Activated naive CD8-positive, alpha-beta T cell treated with anti-CD3 and anti-CD28 coated beads, Interleukin-2, amount 50 U/mL, for 16 hours (primary cell): ENCODE results near the gene C4orf36.
"Not testable (repeated sequence)": the region's sequence is repeated elsewhere in the genome, so short reads cannot be mapped to it uniquely, and the experiment has no call there.

Experiments used
- DNase-seq: peaks from one replicate; pipeline ENCODE4 v3.0.0-alpha.2; 2020; ENCODE audit warnings: low read depth, low spot score

The C4orf36 gene

DNA sequence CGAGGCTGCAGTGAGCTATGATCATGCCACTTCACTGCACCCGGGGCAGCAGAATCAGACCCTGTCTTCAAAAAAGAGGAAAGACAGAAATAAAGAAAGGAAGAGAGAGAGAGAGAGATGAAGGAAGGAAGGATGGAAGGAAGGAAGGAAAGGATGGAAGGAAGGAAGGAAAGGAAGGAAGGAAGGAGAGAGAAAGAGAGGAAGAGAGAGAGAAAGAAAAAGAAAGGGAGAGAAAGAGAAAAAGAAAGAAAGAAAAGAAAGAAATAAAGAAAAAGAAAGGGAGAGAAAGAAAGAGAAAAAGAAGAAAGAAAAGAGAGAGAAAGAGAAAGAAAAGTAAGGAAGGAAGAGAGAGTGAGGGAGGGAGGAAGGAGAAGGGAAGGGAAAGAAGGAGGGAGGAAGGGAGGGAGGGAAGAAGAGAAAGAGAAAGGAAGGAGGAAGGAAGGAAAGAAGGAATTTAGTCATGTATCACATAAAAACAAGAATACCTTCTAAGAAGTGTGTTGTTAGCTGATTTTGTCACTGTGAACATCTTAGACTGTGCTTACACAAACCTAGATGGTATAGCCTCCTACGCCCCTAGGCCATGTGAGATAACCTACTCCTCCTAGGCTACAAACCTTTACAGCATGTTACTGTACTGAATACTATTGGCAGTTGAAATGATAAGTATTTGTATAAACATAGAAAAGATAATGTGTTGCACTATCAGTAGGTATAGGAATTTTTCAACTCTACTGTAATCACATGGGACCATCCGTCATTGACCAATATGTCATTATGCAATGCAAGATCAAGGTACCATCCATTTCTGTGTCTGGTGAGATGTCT is 25.2 kb upstream of the C4orf36 start:
- DNase-seq = no peak

DNA sequence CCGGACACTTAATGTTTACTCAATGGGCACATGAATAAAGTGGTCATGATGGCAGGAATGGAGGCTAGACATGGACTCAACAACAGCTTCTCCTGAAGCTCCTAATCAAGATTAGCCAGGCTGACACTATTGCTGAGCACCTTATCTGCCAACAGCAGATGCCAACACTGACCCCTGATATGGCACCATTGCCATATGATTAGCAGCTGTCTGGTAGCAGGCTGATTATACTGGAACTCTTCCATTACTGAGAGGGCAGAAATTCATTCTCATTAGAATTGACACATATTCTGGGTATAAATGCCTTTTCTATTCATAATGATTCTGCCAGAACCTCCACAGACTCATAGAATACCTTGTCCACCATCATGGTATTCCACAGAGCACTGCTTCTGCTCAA is 24.2 kb upstream of the C4orf36 start:
- no peak for DNase-seq

DNA sequence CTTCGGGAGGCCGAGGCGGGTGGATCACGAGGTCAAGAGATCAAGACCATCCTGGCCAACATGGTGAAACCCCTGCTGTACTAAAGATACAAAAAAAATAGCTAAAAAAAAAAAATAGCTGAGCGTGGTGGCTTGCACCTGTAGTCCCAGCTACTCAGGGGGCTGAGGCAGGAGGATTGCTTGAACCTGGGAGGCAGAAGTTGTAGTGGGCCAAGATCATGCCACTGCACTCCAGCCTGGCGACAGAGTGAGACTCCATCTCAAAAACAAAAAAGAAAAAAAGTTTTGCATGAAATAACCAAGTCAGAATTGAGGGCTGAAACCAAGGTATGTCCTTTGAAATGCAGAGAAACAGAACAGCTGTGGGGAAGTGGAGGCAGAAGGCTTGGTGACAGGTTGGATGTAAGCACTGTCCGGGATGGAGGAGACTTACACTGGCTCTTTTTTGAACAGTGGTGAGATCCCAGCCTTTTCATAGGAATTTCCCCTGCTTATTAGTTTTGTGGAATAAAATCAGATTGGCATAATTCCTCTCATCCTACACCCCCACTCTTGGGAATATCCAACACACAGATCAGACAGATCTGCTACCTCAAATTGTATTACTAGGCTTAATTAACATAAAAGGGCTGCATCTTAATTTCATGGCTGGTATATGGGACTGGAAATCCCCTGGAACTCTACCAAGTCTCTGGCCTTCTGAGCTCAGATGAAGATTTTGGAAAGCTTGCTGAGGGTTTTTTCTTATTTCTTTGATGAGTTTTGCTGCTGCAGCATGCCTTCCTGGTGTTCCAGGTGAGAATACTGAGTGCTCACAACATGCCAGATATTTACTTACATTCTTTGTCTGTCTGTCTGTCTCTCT is 18.8 kb upstream of the C4orf36 start:
- DNase-seq = no peak

DNA sequence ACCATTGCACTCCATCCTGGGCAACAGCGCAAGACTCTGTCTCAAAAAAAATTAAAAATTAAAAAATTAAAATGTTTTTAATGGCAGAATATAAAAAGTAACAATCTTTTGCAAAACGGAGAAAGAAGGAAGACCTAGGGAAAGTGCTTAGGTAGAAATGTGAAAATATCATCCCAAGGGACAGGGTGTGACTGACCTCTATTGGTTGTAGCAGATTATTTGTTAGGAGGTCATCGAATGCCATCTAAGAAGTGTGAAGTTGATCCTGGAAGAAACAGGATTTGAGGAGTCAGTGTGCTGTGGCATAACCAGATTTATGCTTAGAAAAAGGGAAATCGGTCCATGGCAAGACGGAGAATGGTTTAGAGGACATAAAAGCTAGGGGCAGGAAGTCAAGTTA is 18.1 kb upstream of the C4orf36 start:
- DNase-seq = no peak

DNA sequence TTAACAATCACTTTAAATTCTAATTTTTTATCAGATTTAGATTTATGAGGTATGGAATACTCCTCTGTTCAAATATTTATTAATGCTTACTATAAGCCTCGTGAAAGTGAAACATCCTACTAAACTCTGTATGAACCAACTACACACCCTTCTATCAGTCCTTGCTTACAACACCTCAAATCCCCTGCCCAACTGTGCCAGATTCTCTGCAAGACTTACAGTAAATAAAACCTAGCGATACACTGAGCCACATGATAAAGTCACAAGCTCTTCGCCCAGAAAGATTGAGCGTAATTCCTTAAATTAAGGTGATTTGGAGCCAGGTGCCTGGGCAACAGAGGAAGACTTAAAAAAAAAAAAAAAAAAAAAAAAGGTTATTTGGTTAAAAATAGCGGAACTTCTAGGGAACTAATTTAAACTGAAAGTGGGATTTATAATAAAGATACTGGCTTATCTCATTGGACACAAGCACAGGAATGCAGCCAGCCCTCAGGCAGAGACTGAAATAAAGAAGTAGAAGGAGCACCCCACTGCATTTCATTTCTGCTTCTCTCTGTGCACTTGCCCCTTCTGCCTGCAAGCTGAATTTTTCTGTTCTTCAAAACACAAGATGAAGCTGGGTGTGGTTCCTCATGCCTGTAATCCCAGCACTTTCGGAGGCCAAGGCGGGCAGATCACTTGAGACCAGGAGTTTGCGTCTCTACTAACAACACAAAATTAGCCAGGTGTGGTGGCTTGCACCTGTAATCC is 17.5 kb upstream of the C4orf36 start:
- DNase-seq = no peak

DNA sequence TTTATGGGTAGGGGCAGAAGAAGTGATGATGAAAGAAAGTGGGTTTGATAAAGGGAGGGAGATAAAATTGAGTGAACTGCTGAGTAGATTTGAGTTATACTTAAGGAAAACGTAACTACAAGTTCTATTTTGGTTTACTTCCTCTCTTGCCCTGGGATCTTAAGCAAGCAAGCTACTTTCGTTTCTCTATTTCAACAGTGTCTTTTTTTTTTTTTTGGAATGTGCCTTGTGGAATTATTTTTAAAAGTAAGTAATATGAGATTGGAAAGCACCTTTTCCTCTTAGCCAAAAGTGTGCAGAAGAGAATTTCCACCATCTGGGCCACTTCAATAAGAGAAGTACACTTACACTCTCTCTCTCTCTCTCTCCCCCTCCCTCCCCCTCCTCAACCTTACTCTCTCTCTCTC is 16.0 kb upstream of the C4orf36 start:
- DNase-seq = no peak

DNA sequence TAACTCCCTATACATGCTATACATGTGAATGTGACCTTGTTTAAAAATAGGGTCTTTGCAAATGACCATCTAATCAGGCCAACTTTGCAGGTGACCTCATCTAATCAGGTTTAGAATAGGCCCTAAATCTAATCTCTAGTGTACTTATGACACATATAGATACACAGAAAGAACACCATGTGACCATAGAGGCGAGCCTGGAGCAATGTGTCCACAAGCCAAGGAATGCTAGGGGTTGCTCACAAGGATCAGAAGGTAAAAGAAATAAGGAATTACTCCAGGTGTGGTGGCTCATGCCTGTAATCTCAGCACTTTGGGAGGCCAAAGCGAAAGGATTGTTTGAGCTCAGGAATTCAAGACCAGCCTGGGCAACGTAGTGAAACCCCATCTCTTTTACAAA is 9.6 kb upstream of the C4orf36 start:
- DNase-seq = no peak

DNA sequence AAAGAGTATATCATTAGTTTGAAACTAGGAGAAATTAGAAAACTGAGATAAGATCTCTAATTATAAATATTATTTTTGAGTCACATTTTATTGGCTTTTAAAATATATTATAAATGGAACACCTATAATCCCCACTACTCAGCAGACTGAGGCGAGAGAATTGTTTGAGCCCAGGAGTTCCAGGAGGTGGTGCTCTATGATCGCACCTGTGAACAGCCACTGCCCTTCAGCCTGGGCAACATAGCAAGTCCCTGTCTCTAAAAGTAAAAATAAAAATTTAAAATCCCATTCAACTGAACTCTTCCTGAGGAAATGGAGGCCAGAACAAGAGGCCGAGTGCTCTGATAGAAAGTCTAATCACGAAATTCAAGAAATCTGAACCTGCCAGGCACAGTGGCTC is 6.3 kb upstream of the C4orf36 start:
- DNase-seq = no peak

DNA sequence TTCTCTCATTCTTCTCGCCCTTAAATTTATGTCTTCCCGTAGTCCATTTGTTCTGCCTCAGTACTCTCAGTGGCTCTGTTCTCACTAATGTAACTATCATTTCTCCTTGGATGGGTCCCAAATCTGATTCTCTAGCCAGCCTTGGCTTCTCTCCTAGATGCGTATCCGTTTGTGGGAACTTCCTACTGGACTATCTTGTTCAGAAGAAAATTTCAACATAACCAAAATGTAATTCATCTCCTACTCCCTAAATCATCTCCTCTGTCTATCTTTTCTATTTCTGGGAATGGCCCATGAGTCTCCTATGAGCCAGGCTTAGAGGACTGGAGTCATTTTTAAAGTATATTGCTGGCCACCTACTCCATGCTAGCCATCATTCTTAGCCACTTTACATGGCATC is 4.4 kb upstream of the C4orf36 start:
- DNase-seq = no peak

DNA sequence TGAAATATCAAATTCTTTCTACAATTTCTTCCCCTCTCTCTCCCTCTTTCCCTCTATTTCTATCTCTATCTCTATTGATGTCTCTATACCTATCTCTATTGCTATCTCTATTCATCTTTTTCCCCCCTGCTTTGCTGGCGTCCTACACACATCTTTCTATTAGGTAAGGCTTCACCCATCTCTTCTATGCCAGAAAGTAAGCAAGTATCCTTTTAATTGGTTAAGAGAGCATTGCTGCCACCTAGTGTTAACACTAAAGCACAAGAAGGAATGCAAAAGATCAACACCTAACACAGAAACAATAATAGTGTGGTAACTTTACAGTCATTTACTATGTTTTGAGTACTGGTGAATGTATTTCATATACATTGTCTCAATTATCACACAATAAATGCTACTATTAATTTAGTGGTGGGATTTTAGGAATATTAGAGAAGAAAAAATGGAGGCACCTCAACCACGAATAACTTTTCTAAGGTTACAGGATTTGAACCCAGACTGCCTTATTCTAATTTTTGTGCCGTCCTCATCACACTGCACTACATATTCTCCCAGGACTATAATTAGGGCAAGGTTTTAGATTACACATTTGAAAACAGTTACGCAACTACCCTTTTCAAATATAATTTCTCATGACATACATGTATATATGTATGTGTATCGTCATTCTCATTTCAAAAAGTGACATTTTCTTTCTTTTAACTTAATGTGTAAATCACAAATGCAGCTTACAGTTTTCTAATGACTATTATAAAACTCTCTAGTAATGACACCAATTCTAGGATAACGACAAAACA is 3.7 kb upstream of the C4orf36 start:
- DNase-seq = no peak

DNA sequence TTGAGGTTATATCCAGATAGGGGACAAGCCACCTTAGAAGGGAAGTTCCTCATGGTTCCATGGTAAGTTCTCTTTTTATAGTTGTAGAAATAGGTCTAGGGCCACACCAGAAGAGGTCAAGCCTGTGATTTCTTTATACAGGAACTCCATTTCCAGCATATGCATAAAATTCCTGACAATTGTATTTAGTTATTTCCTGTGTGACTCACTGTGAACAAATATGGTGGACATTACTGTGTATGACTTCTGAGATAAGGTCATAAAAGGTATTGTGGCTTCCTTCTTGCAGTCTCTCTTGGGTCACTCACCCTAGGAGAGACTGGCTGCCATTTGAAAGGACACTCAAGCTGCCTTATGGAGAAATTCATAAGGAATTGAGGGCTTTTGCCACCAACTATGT is 2.2 kb upstream of the C4orf36 start:
- DNase-seq = no peak

DNA sequence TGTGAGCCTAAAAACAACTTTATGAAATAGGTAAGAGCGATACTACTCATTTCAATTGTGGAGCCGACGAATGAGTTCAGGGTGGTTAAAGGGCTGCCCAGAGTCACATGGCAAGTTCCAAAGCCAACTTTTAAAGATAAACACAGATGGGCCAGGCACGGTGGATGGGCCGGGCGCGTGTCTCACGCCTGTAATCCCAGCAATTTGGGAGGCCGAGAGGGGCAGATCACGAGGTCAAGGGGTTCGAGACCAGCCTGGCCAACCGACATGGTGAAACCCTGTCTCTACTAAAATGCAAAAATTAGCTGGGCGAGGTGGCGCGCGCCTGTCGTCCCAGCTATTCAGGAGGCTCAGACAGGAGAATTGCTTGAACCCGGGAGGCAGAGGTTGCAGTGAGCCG is 914 bp upstream of the C4orf36 start:
- no peak for DNase-seq

DNA sequence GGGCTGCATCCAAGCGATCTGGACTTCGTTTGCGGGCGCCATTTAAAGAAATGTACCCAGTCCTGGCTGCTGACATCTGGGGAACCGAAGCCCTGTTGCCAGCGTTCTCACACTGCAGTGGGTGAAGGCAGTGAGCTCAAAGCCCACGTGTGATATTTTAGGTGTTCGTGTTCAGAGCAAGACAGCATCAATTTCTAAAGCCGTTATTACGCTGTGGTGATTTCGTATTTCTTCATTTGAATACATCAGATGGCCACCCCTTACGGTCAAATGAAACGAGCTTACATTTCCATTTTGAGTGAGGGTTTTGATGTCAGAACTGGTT is 376 bp upstream of the C4orf36 start:
- DNase-seq = no peak

DNA sequence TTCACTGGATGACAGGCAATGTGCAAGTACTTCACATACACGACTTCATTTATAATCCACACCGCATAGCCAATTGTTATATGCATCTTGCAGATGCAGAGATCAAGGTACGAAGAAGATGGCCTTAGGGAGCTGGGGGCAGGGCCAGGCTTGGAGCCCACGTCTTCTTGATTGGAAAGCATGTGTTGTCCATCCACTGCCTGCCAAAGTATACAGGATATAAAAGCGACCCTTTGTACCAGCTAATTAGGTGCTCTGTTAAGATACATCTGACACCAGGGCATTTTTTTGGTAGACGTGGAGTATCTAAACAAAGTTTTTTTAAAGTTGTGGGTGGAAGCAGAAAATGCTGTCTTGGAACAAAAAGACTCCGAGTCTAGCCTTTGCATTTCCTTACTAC is 1.4 kb downstream of the C4orf36 start:
- no peak for DNase-seq

DNA sequence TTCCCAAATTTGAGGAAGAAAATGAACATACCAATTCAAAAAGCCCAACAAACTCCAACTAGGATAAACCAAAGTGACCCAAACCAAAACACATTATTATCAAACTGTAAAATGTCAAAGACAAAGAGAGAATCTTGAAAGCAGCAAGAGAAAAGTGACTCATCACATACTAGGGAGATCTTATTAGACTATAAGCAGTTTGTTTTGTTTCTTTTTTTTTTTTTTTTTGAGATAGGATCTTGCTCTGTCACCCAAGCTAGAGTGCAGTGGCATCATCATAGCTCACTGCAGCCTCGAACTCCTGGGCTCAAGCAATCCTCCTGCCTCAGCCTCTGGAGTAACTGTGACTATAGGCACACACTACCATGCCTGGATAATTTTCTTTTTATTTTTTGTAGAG is 12.6 kb downstream of the C4orf36 start:
- no peak for DNase-seq

DNA sequence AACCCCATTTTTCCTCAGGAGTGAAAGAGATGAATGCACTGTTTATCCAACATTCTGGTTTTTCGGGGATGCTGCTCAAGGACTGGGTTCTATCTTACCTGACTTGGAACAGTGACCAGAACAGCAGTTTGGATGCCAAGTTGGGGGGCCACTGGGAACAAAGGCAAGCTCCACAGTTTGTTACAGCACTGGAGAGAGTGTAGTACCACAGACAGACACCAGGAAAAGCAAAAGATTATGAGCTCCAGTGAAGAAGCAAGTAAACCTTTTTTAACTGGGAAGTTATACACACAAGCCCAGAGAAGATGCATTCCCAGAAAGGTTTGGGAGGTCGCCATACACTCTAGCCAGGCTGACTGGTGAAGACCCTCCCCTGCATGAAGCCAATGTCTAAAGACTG is 13.6 kb downstream of the C4orf36 start:
- DNase-seq = no peak

DNA sequence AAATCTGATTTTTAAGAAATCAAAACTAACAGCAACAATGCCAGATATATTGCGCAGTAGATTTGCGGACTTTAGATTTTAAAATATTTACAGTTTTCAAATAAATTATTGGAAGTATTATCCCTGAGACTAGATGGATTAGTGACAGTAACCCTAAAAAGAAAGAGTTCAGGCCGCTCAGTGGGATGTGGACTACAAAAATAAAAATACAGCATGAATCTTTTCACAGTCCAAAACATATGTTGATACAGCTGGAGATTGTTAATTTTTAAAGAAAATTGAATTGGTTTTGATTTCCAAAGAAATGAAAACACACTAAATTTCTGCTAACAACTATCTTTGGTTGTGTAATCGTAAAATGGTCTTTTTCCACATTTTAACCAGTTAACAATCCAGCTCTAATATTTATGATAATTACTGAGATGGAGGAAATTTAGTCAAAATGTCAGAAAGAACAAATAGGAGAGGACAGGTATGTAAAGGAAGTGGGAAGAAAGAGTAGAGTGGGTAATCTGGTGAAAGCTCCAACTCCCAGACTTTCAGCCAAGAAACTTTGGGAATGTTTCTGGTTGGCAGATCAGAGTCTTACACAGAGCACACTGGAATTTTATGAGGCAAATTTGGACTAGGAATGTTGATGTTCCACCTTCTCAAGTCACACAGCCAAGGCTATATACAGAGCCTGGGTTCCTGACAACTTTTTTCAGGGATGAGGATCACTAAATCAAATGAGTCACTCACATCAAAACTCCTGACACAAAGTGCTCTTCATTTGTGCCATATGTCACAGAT is 15.1 kb downstream of the C4orf36 start:
- DNase-seq = no peak

DNA sequence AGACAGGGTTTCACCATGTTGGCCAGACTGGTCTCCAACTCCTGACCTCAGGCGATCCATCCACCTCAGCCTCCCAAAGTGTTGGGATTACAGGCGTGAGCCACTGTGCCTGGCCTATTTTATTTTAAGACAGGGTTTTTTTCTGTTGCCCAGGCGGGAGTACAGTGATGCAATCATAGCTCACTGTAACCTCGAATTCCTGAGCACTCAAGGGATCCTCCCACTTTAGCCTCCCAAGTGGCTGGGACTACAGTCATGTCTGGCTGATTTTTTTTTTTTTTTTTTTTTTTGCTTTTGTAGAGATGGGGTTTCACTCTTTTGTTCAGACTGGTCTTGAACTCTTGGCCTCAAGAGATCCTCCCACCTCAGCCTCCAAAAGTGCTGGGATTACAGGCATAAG is 16.8 kb downstream of the C4orf36 start:
- DNase-seq = not testable (repeated sequence)

DNA sequence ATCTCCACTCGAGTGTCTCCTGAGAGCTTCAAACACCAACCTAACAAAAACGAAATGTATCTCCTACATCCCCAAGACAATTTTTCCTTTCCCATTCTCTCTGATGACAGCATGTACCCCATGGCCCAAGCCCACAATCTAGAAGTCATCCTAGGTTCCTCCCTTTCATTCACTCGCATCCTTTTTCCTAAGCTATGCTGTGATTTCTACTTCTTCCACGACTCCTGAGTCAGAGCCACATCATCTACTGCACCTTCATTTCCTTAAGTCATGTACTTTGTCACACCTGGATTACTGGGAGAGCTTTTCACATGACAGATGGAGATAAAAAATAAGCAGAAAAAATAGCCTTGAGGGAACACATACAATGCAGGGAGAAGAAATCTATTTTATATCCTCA is 20.1 kb downstream of the C4orf36 start:
- DNase-seq = no peak

DNA sequence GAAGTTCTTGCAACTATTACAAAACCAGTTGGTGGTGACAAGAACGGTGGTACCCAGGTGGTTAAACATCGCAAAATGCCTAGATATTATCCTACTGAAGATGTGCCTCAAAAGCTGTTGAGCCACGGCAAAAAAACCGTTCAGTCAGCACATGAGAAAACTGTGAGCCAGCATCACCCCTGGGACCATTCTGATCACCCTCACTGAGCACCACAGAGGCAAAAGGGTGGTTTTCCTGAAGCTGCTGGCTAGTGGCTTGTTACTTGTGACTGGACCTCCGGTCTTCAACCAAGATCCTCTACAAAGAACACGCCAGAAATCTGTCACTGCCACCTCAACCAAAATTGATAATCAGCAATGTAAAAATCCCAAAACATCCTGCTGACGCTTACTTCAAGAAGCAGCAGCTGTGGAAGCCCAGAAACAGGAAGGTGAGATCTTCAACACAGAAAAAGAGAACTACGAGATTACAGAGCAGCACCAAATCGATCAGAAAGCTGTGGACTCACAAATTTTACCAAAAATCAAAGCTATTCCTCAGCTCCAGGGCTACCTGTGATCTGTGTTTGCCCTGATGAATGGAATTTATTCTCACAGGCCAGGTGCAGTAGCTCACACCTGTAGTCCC is 21.7 kb downstream of the C4orf36 start:
- no peak for DNase-seq
